ENCODE measurements around the gene EMSY. TPM values are rescaled to one million over a fixed set of nuclear protein-coding genes. Genes with fewer than 3 reads are reported as not detected.

EMSY gene
- total RNA-seq, 4 donors from 2014 or later, result 32.7 to 58.0 (median 46.4) TPM

DNA sequence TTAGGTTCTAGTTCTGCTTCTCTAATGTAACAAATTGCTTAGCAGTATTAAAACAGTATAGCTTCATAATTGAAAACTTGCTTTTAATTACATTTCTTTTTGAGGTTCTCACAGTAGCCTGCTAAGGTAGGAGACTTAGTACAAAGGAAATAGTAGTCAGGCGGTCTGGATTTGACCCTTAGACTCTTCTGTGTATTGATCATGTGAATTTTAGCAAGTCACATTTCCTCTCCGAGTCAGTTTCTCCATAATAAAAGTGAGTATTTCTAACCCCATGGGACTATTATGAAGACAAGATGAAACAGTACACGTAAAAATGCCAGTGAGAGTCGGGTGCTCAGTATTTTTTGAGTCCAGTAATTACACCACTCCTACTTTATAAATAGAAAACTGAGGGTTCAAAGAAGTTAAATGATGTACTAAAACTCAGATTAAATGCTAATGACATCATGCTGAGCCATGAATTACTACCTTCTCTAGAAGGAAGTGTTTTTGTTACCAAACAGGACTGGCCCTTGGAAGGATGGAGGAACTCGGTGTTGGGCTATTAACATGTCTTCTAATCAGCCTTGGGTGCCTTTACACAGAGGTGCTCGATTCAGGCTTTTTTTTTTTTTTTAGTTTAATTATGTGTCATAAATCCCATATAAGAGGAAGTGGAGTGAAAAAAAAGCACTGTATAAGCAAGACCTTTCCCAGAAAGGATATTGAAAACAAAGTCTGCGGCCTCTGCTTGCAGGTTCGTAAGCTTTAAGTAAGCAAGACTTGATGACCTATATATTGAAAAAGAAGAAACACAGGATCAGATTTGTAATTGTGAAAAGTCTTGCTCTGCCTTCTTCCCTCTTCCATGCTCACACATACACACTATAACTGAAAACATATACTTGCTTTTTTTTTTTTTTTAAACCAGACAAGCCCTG lies 109.0 kb downstream of the EMSY start:
- Histone ChIP-seq H3K27ac (no peak overlapping the region), H3K4me1 (no peaks in the 10 kb centered on the region), H3K4me3 (replicated peaks in 1 of 3) (no peak overlapping the region), H3K27me3 (no peaks in the 10 kb centered on the region), H3K9me3 (no peaks in the 10 kb centered on the region), H3K36me3 (no peaks in the 10 kb centered on the region)
- no peak for DNase-seq
- TF ChIP-seq, protein P1, sequence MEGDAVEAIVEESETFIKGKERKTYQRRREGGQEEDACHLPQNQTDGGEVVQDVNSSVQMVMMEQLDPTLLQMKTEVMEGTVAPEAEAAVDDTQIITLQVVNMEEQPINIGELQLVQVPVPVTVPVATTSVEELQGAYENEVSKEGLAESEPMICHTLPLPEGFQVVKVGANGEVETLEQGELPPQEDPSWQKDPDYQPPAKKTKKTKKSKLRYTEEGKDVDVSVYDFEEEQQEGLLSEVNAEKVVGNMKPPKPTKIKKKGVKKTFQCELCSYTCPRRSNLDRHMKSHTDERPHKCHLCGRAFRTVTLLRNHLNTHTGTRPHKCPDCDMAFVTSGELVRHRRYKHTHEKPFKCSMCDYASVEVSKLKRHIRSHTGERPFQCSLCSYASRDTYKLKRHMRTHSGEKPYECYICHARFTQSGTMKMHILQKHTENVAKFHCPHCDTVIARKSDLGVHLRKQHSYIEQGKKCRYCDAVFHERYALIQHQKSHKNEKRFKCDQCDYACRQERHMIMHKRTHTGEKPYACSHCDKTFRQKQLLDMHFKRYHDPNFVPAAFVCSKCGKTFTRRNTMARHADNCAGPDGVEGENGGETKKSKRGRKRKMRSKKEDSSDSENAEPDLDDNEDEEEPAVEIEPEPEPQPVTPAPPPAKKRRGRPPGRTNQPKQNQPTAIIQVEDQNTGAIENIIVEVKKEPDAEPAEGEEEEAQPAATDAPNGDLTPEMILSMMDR (IDR thresholded peaks at IDR 0.05), result no peak
- TF ChIP-seq POLR2A (IDR thresholded peaks at IDR 0.05), result no peak
- intact Hi-C loops (cut with DNase I), result loop anchor here (10.0 kb wide), 1 partner anchor 131 kb away; no protein-coding TSS in a partner anchor
- WGBS, 2 donors, result 73 to 79% methylated on average over 8 of the region's 8 CpGs

DNA sequence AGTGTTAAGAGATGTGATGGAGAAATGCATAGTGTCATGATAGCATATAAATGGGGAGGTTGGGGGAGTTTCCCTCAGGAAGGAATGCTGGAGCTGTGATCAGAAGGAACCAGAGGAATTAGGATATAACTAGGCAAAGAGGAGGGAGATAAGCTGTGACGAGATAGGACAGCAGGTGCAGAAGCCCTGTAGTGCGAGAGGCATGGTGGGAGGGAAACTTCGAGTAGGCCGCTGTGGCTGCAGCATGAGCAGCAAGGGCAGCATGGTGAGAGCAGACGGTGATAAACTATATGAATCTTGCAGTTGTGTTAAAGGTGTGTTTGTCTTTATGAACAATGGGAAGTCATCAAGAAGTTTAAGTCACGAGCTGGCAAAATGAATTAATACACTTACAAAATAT lies 109.9 kb downstream of the EMSY start:
- Histone ChIP-seq H3K36me3 (no peaks in the 10 kb centered on the region), H3K27ac (no peak overlapping the region), H3K4me1 (no peaks in the 10 kb centered on the region), H3K9me3 (no peaks in the 10 kb centered on the region), H3K4me3 (replicated peaks in 1 of 3) (no peak overlapping the region), H3K27me3 (no peaks in the 10 kb centered on the region)
- no peak for DNase-seq
- intact Hi-C loops (cut with DNase I), result loop anchor here (10.0 kb wide), 1 partner anchor 130 kb away; no protein-coding TSS in a partner anchor
- TF ChIP-seq, protein P1 (IDR thresholded peaks at IDR 0.05), result no peak
- no peak for TF ChIP-seq POLR2A (IDR thresholded peaks at IDR 0.05)
- 85 to 86% methylated on average over 6 of the region's 6 CpGs for WGBS, 2 donors

GRCh38 chr11:76557466-76557865 lies 112.6 kb downstream of the EMSY start:
- WGBS, 2 donors, result 87 to 91% methylated on average over 3 of the region's 3 CpGs

DNA sequence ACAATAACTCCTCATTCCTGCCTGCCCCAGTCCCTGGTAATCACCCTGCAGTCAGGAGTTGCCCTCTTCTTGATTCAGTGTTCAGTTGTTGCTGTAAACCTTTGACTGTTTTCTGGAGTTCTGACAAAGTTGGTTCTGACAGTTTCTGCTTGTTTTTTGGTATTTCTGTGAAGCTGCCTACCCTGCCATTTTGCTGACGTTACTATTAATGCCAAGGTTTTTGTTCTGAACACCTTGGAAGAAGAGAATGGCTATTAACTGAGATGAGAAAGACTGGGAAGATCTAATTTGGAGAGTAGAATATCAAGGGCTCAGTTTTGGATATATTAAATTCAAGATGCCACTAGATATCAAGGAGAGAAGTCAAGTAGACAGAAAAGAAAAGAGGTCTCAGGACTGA lies 113.7 kb downstream of the EMSY start:
- DNase-seq, result no peak
- no peak overlapping the region for H3K27ac ChIP-seq
- no peak overlapping the region for H3K4me3 ChIP-seq (replicated peaks in 1 of 3)
- WGBS, 2 donors, result 92 to 97% methylated on average over 1 of the region's 1 CpG
- intact Hi-C loops (cut with DNase I), result loop anchor here (10.0 kb wide), 1 partner anchor 126 kb away; no protein-coding TSS in a partner anchor
- H3K36me3 ChIP-seq, result no peaks in the 10 kb centered on the region
- TF ChIP-seq POLR2A (IDR thresholded peaks at IDR 0.05), result no peak
- TF ChIP-seq, protein P1 (IDR thresholded peaks at IDR 0.05), result no peak
- no peaks in the 10 kb centered on the region for H3K27me3 ChIP-seq
- H3K4me1 ChIP-seq, result no peaks in the 10 kb centered on the region
- no peaks in the 10 kb centered on the region for H3K9me3 ChIP-seq

More at GRCh38 chr11:76557466-76557865, 112.6 kb downstream of the EMSY start:
- DNase-seq, result no peak
- Histone ChIP-seq H3K27me3 (no peaks in the 10 kb centered on the region), H3K9me3 (no peaks in the 10 kb centered on the region), H3K4me3 (replicated peaks in 1 of 3) (no peak overlapping the region), H3K36me3 (no peaks in the 10 kb centered on the region), H3K27ac (no peak overlapping the region), H3K4me1 (no peaks in the 10 kb centered on the region)
- TF ChIP-seq, protein P1 (IDR thresholded peaks at IDR 0.05), result no peak
- TF ChIP-seq POLR2A (IDR thresholded peaks at IDR 0.05), result no peak
- intact Hi-C loops (cut with DNase I), result loop anchor here (10.0 kb wide), 1 partner anchor 127 kb away; no protein-coding TSS in a partner anchor

- no peaks in the 10 kb centered on the region for H3K36me3 ChIP-seq
- no peak for TF ChIP-seq POLR2A (IDR thresholded peaks at IDR 0.05)
- TF ChIP-seq, protein P1 (IDR thresholded peaks at IDR 0.05), result no peak
- no peak for DNase-seq
- intact Hi-C loops (cut with DNase I), result loop anchor here (10.0 kb wide), 1 partner anchor 126 kb away; no protein-coding TSS in a partner anchor
- 89 to 98% methylated on average over 1 of the region's 1 CpG for WGBS, 2 donors
- no peaks in the 10 kb centered on the region for H3K9me3 ChIP-seq
- H3K4me1 ChIP-seq, result no peaks in the 10 kb centered on the region
- no peak overlapping the region for H3K27ac ChIP-seq
- no peaks in the 10 kb centered on the region for H3K27me3 ChIP-seq
- H3K4me3 ChIP-seq (replicated peaks in 1 of 3), result no peak overlapping the region
Measured at GRCh38 chr11:76558891-76559290, 114.1 kb downstream of the EMSY start.

Data from thyroid gland (tissue), 4 donors.